GM18951 (cell line): ENCODE results near the gene KCNF1.

ENCODE experiments used
- POLR2A ChIP-seq: IDR thresholded peaks from 4 replicates; pipeline ENCODE4 v1.6.1; 2011; ENCODE audit warnings: mild to moderate bottlenecking; ENCODE audit not compliant: insufficient read length, insufficient read depth; ENCODE audit errors: extremely low read depth
- in situ Hi-C: fragments of 300-500 bp; cut with MboI; formaldehyde crosslinking; loops from one replicate; pipeline ENCODE4 v1.12.0; 2022; ENCODE audit warnings: low sequenced_read_pairs, mixed read lengths, inconsistent platforms; ENCODE audit not compliant: unreplicated experiment

The KCNF1 gene, protein sequence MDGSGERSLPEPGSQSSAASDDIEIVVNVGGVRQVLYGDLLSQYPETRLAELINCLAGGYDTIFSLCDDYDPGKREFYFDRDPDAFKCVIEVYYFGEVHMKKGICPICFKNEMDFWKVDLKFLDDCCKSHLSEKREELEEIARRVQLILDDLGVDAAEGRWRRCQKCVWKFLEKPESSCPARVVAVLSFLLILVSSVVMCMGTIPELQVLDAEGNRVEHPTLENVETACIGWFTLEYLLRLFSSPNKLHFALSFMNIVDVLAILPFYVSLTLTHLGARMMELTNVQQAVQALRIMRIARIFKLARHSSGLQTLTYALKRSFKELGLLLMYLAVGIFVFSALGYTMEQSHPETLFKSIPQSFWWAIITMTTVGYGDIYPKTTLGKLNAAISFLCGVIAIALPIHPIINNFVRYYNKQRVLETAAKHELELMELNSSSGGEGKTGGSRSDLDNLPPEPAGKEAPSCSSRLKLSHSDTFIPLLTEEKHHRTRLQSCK

DNA sequence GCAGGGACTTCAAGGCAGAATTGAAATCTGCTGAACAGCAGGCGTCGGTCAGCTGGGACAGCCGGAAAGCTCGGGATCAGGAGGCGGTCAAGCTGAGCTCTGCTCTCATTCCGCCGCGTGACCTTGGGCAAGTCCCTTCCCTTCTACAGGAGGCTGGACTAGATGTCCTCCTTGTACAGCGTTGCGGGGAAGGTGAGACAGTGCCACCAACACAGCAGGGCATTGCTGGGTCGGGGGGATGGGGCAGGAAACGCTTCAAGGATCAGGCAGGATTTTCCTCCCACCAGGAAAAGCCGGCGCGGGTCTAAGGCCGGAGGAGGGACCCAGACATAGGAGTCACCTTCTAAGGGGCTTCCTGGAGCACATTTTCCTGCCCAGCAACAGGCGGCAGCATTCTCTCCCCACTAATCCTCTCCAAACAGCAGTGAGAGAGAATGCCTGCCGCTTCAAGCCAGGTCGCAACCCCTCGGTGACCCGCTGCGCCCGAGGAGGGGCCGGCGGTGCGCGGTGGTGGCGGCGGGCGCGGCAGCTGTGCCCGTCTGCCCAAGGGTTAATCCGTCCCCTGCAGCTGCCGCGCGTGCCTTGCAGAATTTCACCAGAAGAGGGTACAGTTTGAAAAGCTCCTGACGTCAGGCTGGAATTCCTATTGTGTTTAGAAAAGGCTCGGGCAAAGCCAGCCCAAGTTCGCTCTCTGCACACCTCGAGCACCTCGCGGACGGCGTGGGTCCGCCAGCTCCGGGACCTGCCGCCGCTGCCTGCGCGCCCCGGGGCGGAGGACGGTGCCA lies at the start of gene KCNF1:
KCNF1 (plus strand) TSS at position 644 of the 785 bp plus-strand sequence. CDS start 493 bp downstream, outside the sequence.
- TF ChIP-seq POLR2A = no peak
- in situ Hi-C loops = no loop called here

DNA sequence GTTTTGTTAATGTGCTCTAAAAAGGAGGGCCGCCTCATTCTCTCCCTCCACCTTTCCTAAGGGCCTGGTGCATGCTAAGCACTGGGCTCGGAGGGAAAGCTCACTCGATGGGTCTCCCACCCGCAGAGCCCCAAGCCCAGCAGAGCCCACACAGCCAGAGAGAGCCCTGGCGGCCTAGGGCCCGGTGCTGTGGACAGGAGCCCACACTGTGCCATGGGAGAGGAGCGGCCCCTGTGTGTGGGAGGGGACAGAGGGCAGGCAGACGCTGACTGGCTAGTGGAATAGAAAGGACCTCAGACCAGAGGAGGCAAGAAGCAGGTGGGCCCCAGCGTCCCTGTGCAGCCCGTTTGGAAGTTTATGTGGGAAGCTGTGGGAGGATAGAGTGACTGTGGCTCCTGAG lies 49.4 kb upstream of the KCNF1 start:
- TF ChIP-seq POLR2A = no peak
- in situ Hi-C loops = no loop called here

DNA sequence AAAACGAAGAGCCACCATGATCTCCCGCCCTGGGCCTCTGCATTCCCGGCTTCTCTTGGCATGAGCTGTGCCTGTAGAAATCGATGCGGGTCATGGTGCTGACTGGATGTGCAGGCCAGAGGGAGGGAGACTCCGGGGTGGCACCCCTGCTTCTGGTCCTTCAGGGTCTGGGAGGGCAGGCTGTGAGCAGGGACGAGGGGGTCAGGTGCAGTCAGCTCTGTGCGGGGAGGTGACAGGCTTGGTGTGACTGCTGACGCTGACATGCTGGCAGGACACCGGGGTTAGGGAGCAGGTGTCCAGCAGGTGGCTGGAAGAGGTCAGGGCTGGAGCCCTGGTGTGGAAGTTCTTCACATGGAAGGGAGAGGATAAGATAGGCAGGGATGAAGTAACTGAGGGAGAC lies 48.7 kb upstream of the KCNF1 start:
- in situ Hi-C loops = no loop called here
- no peak for TF ChIP-seq POLR2A

DNA sequence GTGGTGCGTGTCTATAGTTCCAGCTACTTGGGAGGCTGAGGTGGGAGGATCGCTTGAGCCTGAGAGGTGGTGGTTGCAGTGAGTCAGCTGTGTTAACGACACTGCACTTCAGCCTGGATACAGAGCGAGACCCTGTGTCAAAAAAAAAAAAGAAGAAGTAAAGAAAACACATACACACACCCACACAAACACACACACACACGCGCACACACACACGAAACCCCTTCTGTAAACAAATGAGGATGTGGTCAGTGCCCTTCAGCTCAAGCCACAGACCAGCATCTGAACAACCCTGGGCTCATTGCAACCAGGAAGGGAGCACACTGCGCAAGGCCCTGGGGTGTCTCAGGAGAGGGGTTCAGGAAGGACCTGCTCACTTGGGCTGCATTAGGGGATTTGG lies 47.9 kb upstream of the KCNF1 start:
- in situ Hi-C loops = no loop called here
- TF ChIP-seq POLR2A = no peak

DNA sequence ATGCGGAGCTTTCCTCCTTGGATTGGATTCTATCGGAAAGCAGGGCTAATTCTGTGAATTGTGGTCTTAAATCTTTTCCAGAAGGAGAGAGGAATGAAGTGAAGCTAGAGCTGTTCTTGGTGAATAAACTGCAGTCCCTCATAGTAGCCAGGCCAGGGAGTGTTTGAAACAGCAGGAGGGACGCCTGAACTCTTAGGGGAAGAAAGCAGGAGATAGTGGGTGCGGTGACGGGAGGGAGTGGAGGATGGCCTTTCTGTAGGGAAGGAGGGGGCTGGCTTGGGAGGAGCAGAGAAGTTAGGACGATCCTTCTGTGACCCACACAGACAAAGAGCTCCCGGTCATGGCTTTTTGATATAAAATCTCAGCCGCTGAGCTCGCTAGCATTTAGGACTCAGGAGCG lies 47.5 kb upstream of the KCNF1 start:
- no peak for TF ChIP-seq POLR2A
- in situ Hi-C loops = no loop called here

DNA sequence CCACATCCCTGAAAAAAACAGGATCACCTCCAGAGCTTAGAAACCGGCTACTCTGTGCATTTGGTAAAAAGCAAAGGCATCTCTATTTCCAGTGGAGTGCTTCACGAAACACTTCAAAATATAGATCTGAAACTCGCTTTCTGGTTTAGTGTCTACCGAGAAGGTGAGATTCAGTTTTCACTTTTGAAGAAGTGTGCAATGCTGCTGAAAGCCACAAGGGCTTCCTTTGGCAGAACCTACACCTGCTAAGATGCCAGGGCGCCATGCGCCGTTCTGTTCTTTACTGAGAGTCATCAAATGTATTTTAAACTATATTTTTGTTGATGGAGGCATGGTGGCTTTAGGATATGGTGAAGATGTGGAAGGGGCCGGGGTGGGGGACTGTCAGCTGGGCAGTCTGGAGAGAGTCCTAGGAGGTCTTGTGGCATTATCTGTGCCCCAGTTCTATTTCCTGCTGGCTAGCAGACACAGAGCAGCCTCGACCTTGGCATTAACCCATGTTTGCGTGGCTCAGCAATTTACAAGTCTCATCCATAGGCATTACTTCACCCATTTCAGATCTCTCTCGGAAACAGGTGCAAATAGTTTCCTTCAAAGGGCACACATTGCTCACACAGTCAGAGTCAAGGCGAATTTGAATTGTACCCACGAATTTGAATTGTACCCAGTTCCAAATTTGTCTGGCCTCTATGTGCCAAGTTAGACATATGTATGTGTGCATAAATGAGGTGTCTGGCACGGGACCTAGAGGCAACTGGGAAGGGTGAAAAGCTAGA lies 46.7 kb upstream of the KCNF1 start:
- in situ Hi-C loops = no loop called here
- TF ChIP-seq POLR2A = no peak

DNA sequence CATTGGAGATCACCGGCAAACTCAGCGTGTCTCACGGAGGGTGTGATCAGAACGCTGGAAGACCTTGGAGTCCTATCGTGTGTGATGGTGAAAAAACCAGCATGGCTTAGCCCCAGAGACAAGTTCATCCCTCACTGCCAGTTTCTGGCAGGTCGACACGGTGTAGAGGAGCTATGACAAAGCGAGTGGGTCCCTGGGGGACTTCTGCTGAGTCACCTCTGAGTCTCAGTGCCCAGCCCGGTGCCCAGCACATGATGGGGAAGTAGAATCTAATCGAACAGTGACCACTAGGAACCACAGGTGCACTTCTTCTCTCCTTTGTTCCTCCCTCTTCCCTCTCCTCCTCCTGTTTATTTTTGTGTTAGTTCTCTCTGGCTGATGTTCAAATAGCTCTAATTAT lies 45.9 kb upstream of the KCNF1 start:
- TF ChIP-seq POLR2A = no peak

DNA sequence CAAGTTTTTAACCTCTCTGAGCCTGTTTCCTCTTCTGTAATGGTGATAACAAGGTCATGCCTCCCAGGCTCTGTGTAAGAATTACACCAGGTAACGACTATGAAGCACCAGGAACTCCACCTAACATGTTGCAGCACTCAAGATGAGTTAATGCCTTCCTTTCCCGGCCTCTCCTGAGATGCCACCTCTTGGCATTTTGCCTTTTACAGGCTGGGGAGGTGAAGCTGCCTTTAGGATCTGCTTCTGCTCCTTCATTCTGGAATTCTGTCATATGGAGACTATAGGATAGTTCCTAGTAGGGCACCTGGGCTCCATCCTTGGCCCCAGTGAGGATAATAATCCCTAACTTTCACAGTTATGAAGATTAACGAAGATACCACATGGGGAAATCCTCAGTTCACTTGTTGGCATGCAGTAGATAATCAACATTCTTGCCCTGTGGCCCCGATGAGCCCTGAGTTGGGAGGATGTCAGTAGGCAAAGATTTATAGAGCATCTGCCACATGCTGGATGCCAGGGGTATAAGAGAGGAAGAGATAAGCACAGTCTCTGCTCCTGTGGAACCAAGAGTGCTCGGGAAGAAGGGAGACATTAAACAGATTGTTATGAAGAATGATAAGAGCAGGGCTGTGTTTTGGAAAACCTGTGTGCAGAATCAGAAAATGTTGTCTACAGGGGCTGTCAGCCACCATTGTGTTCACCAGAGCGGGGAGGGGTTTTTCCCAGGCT lies 43.9 kb upstream of the KCNF1 start:
- in situ Hi-C loops = no loop called here

More for the DNA sequence above, 45.9 kb upstream of the KCNF1 start:
- in situ Hi-C loops = no loop called here

DNA sequence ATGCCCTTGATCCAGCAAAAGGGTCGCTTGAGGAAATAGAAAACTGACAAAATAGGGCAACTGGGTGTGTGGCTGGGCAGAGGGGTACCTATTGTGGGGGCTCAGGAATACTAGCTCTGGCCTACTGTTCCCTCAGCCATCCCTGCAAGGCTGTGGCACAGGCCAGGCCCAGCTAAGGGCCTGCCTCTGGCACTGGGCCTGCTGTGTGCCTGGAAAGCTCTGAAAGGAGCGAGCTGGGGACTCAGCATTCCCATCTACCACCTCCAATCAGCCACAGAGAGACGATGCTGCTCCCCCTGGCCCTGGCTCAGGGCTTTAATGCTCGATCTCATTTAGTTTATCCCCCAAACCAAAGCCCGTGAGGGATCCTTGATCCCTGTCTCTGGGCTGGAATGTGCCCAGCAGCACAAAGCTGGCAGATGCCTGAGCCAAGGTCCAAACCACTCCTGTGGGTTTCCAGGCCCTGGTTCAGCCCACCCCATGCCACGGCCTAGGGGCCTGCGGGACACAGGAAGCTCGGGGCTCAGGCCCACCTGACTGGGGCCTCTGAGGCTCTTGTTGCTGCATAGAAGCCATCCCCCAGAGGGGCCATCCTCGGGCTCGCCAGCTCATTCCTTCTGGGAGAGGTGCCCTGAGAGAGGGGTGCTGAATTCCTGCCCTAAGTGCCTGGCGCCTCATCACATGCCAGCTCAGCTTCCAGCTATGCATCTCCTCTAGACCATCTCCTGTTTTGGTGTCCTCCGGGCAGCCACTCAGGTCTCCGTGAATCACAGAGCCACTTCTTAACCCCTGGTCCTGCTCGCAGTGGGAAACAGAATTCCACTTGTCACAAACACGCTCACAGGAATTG lies 43.0 kb upstream of the KCNF1 start:
- TF ChIP-seq POLR2A = no peak
- in situ Hi-C loops = no loop called here

More for the DNA sequence above, 43.9 kb upstream of the KCNF1 start:
- no peak for TF ChIP-seq POLR2A

DNA sequence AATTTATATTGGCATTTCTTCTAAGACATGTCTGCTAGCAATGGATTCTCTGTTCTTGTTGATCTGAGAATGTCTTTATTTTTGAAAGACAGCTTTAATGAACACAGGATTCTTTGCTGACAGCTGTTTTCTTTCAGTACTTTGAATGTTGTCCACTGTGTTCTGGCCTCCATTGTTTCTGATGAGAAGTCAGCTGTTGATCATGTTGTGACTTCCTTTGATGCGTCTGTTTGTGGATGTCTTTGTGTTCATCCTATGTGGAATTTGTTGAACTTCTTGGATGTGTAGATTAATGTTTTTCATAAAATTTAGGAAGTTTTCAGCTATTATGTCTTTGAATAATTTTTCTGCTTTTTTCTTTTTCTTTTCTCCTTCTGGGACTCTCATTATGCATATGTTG lies 39.8 kb upstream of the KCNF1 start:
- no peak for TF ChIP-seq POLR2A
- in situ Hi-C loops = no loop called here

DNA sequence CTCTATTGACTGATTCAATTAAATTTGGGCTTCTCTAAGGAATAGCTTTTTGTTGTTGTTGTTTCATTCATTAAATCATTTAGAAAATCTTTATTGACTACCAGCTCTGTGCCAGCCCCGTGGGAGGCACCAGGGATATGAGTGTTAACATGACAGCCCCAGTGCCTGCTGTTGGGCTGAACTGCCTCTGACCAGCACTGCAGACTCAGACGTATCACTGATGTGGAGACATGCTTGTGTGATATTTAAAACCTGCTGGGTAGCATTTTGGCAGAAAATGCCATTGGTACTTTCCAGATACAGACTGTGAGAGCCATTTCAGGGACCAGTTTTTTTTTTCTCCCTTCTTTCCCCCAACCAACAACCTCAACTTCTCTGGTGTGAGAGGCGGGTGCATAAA lies 38.6 kb upstream of the KCNF1 start:
- no peak for TF ChIP-seq POLR2A
- in situ Hi-C loops = no loop called here
